HG03060 (cell line): Measurements from ENCODE around the gene CFAP52.
"Not testable (repeated sequence)": the region's sequence is repeated elsewhere in the genome, so short reads cannot be mapped to it uniquely, and the experiment has no call there.

Experiments
- ATAC-seq: cut with Tn5 transposase; IDR thresholded peaks from one replicate; pipeline ENCODE4 v1.9.1; 2021; ENCODE audit warnings: low read depth, moderate number of reproducible peaks; ENCODE audit not compliant: unreplicated experiment

Gene CFAP52

DNA sequence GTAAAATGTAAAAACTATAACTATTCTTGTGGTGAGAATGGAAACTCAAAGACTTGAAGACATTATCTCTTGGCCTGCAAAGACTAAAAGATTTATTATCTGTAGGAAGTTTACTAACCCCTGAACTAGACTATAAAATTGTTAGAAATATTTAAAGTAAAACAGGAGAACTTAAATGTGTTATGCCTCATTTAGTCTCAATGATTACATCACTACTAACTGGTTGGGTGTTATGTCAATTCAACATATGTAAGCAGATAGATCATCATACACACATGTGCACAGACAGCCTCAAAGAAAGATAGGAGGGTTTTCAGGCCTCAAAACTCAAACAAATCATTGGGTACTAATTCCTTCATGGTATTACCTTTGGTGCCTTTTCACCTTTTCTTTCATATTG is 8.4 kb upstream of the CFAP52 start:
- ATAC-seq, result no peak

DNA sequence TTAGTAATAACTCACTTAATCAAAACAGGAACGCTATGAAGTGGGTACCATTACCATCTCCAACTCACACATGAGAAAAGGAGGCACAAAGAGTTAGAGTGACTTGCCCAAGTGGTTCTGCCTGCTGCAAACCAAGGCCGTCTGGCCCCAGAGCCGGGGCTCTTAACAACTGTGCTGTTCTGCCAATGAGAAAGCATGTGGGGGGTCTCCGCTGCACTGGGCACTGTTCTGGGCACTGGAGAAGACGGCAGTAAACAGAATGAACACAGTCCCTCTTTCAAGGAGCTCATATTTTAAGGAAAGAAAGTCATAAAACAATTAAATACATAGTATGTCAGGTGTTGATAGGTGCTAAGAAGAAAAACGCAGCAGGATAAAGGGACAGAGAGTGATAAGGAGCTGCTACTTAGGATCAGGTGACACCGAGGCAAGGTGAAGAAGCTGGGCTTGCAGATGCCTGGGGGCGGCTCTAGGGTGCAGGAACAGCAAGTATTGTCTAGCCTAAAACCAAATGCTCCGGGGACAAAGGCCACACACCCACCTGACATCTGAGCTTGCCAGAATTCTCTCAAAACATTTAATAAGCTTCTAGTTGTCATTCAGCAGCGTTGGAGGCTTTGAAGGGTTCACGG is 7.4 kb upstream of the CFAP52 start:
- ATAC-seq, result no peak

DNA sequence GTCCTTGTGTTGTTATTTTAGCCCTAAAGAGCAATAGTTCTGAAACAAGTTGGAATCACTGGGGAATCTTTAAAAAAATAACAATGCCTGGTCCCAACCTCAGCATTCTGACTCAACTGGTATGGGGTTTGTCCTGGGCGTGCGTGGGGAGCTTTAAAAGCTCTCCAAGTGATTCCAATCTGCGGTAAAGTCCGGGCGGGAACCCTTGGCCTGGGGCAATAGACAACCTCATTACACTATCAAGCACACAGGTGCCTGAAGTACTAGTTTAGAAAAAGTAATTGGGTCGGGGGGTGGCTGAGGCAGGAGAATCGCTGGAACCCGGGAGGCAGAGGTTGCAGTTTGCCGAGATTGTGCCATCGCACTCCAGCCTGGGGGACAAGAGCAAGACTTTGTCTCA is 5.2 kb upstream of the CFAP52 start:
- ATAC-seq, result no peak

DNA sequence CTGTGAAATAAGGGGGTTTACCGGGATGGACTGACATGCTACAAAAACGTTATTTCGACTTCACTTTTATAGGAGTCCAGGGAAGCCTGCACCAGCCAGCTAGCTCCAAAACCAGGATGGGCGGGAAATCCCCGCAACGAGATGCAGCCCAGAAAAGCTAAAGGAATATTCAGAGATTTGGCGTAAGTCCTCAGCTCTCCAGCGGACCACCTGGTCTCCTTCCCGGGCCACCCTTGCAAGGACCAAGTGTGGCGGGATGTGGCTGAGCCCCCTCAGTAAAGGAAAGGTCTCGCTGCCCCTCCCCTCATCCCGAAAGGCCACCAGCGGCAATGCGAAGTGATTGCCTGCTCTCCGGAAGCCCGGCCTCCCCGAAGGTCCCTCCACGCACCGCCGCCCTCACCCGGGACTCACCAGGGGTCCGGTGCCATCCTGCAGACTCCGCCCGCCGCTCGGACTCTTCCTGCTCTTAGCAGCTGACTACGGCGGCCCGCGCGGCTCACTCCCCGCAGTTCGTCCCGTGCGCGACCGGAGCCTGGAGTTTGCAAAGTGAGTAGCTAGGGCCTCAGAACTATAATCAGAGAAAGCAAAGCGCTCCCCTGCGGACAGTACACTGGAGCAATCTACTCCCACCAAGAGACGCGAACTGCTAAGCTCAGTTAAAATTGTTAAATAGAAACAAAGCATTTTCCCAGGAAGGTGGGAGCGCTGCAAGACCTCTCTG is 901 bp upstream of the CFAP52 start, which contains the start of gene STX8:
Gene STX8, minus strand, starts transcription at position 440 of the 721 bp plus-strand sequence. Its CDS starts 12 bp downstream, at position 428.
- no peak for ATAC-seq

DNA sequence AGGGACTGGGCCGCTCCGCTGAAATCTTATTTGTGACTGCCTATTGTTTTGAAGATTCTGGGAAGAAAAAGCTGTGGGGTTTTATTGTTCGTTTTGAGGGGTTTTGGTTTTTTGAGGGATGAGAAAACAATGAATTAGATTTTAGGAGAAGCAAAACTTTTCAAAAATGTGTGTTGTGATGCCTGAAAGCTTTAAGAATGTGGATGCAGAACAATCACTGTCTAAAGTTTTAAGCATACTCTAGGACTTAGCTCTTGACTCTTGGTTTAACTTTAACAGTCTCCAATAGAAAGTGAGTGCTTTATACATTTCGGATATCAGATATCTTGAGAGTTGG is 899 bp downstream of the CFAP52 start:
- no peak for ATAC-seq

DNA sequence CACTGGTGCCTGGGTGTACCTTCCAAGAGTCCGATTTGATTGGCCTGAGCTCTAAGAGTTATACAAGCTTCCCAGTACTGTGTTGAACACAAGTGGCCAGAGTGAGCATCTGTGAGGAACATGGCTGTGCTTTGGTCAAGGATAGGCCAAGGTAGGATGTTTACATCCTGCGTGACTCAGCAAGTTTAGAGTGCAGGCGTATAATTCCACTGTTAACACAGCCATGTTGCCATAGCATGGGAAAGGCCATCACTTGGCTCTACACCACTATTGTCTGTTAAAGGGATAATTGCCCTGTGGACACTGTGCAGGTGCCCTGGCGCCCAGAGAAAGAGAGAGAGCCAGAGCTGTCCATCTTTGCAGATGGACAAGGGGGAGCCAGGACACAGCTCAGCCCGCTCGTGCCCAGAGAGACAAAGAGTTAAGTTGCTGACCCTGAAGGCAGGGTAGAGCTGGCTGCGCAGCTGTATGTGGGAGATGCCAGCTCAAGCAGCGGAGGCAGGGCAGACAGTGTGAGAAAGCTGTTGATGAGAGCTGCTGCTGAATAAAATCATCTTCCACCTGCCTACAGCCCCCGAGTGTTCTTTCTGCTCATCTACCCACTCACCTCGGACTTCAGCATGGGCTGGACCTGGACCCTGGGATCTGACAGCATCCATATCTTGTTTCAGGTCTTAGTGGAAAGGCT is 11.7 kb downstream of the CFAP52 start:
- no peak for ATAC-seq

DNA sequence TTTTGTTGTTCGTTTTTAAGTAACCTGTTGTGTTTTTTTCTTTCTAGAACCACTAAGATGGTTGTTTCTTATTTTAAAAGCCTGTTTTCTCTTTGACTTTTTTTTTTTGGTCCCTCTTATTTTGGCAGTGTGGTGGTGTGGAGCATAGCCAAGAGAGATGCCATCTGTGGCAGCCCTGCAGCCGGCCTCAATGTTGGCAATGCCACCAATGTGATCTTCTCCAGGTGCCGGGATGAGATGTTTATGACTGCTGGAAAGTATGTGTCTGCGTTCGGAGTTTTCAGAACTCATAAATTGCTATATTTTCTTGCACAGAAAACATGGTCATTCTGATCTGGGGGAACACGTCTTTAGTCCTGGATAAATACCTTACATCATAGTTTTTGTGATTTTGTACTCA is 17.6 kb downstream of the CFAP52 start:
- ATAC-seq, result no peak

DNA sequence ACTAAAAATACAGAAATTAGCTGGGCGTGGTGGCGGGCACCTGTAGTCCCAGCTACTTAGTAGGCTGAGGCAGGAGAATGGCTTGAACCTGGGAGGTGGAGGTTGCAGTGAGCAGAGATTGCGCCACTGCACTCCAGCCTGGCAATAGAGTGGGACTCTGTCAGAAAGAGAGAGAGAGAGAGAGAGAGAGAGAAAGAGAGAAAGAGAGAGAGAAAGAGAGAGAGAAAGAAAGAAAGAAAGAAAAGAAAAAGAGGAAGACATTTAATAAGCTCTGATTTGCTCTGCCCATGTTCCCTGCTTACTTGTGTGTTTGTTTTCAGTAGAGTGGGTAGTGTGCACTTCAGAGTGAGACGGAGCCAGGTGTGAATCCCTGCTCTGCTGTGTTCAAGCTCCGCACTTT is 21.2 kb downstream of the CFAP52 start:
- not testable (repeated sequence) for ATAC-seq

DNA sequence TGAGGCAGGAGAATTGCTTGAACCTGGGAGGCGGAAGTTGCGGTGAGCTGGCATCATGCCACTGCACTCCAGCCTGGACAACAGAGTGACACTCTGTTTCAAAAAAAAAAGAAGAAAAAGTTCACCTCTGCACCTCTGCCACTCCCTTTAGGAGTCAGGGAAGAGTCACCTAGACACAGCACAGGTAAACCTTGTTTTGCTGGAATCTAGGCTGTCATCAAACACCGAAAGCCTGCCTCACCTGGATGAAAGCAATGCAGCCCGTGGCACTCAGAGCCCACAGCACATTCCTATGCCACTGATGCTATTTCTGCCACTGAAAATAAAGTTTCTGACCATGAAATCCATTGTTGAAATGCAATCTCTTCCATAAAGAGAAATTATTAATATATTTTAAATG is 22.2 kb downstream of the CFAP52 start:
- no peak for ATAC-seq

DNA sequence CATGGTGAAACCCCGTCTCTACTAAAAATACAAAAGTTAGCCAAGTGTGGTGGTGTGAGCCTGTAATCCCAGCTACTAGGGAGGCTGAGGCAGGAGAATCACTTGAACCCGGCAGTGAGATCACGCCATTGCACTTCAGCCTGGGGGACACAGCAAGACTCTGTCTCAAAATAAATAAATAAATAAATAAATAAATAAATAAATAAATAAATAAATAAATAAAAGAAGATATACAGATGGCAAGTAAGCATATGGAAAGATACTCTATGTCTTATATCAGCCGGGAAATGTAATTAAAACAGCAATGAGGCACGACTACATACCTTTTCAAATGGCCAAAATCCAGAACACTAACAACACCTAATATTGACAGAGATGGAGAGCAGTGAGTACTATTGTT is 28.1 kb downstream of the CFAP52 start:
- ATAC-seq, result not testable (repeated sequence)

DNA sequence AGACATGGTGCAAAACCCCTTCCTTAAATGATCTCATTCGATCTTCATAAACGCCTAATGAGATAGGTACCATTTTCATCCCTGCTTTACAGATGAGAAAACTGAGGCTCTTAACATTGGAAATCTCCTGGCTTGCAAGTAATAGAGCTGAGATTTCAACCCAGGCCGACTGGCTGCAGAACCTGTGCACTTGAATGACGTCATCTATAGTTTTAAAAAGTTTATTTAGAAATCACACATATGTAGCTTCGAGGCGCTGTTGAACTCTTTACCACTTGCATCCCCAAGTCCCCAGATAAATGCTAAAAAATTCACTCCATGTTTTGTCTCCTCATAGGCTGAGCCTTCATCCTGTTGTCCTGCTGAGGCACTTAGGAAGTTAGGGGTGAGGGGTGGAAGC is 30.0 kb downstream of the CFAP52 start:
- no peak for ATAC-seq

DNA sequence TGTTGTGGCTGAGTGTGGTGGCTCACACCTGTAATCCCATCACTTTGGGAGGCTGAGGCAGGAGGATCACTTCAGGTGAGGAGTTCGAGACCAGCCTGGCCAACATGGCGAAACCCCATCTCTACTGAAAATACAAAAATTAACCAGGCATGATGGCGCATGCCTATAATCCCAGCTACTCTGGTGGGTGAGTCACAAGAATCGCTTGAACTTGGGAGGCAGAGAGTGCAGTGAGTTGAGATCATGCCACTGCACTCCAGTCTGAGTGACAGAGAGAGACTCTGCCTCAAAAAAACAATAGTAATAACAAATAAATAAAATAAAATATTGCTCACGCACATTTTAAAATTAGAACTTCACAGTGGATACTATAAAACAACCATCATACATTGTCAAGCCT is 30.6 kb downstream of the CFAP52 start:
- not testable (repeated sequence) for ATAC-seq

DNA sequence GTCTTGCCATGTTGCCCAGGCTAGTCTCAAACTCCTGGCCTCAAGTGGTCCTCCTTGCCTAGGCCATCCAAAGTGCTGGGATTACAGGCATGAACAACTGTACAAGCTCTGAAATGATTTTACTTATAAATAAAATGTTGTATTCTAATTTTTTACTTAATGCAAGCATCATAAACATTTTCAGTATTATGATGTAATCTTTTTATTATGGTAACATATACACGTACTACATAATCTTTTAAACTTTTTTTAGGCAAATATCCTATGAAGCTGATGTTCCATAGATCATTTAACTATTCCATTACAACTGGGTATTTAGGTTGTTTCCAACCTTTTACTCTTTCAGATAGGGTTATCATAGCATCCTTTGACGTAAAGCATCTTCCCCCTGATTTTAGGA is 35.1 kb downstream of the CFAP52 start:
- ATAC-seq, result no peak

DNA sequence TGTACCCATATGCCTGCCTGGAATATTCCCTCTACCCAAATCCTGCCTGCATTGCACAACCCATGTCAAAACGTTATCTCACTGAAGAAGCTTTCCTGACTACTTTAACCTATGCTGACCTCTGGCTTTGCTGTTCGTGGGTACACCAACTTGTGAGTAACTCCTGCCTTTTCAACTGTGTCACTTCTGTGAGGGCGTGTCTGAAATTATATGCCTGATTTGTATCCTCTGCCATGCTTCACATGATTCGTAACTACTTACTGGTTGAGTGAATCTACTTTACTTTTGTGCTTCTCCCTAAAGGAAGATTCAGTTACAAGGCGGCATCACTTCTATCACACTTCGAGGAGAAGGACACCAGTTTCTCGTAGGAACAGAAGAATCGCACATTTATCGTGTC is 35.6 kb downstream of the CFAP52 start:
- no peak for ATAC-seq

DNA sequence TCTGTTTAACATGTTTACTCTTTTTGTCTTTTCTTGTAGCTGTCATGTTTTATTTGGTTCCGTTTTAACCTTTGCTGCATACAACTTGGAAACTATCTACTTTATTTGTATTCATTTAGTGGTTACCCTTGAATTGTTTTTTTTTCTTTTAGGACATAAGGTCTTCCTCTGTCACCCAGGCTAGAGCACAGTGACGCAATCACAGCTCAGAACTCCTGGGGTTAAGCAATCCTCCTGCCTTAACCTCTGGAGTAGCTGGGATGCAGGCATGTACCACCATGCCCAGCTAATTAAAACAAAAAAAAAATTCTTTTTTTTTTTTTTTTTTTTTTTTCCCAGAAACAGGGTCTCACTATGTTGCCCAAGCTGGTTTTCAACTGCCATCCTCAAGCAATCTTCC is 39.0 kb downstream of the CFAP52 start:
- no peak for ATAC-seq

DNA sequence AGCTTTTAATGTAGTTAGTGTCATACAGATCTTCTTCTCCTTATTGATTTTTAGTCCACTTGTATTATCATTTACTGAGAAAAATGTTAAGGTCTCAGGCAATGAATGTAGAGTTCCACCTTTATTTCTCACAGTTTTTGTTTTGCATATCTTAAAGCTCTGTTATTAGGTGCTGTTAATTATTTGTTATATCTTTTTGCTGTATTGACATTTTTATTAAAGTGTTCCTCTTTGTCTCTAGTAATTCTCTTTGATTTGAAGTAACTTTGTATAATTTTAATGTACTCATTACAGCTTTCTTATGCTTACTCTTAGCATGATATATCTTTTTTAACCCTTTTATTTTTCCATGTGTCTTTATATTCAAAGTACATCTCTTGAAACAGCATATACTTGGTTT is 46.5 kb downstream of the CFAP52 start:
- ATAC-seq, result no peak

DNA sequence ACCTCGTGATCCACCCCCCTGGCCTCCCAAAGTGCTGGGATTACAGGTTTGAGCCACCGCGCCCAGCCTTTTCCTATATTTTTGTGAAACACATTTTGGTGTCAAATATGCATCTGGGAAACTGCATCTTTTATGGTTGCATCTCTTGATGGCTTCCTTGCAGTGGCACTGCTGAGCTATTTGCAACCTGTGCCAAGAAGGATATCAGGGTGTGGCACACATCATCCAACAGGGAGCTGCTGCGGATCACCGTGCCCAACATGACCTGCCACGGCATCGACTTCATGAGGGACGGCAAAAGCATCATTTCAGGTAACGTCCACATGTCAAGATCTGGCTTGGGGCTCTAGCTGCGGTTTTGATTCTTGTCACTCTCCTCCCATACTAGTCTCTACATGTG is 52.1 kb downstream of the CFAP52 start:
- ATAC-seq, result no peak

DNA sequence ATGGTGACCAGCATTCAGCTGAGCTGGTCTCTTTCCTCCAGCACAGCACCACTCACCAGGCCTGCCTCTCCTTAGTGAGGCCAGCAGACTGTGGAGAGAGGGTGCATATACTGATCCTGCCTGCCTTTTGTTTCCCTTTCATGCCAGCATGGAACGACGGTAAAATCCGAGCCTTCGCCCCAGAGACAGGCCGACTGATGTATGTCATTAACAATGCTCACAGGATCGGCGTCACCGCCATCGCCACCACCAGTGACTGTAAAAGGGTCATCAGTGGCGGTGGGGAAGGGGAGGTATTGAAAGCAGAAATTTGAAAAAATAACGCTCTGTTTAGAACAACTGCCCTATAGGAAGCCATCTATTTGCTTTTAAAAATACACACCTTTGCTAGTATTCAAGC is 56.3 kb downstream of the CFAP52 start:
- ATAC-seq, result no peak

DNA sequence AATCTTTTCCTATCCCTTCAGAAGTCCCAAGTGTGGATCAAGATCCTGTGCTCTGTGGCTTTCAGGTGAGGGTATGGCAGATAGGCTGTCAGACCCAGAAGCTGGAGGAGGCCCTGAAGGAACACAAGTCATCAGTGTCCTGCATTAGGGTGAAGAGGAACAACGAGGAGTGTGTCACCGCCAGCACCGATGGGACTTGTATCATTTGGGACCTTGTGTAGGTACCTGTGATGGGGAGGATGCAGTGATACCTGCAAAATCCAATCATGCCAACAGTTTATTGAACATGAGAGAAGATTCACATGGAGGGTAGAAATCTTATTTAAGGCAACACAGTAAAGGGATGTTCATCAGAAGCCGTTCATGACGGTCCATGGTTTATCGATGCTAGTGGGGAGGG is 58.9 kb downstream of the CFAP52 start:
- no peak for ATAC-seq

DNA sequence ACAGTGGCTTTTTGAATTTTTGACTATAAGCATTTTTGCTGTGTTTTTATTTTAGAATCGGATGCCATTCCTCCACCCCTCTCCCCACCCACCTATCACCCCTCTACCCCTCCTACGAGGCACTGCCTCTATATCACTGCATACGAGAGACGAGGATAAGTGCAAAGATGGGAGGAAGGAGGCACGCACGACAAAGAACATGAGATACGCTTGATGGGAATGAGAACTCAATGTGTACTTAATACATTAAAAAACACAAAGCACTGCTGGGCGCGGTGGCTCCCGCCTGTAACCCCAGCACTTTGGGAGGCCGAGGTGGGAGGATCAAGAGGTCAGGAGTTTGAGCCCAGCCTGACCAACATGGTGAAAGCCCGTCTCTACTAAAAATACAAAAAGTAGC is 60.1 kb downstream of the CFAP52 start:
- no peak for ATAC-seq

DNA sequence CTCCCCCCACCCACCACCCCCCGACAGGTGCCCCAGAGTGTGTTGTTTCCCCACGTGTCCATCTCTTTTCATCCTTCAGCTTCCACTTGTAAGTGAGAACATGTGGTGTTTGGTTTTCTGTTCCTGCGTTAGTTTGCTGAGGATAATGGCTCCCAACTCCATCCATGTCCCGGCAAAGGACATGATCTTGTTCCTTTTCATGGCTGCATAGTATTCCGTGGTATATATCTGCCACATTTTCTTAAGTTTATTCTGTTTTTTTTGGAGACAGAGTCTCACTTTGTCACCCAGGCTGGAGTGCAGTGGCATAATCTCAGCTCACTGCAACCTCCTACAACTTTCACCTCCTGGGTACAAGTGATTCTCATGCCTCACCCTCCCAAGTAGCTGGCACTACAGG is 63.9 kb downstream of the CFAP52 start:
- ATAC-seq, result not testable (repeated sequence)

DNA sequence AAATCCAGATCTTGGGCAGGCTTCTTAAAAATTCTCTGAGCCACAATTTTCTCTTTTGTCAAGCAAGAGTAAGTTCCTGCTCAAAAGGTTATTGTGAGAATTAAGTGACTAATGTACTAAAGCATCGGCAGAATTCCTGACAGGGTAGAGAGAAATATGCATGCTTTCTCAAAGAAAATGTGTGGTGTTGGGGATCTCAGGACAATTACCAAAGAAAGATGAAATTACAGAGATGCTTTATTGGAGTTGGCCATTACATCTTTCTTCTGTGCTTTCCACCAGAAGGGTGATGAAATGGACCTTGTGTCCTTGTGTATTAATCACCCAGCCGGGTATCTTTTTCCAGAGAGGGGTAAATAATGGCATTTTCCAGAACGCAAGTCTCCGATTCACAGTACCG is 67.2 kb downstream of the CFAP52 start:
- ATAC-seq, result no peak
